Adrenal gland (tissue), 12 donors: ENCODE data around the gene C19orf38. TPM values are rescaled to one million over a fixed set of nuclear protein-coding genes. Genes with fewer than 3 reads are reported as not detected.

Experiments used
- DNase-seq, 7 donors: peaks; one replicate each; pipeline ENCODE4 v3.0.0-alpha.2; 2019 to 2020
- H3K27ac ChIP-seq, 5 donors: fragments of 200-600 bp; sonication (generic) in 4 of 5; 1 replicate in 3 of 5; 2 replicates in 2 of 5; pipeline versions ENCODE4 v1.5.1 to v1.8.0; 2016 to 2020; ENCODE audit warnings: mild to moderate bottlenecking in 1 of 5
- H3K27me3 ChIP-seq: fragments of 200-600 bp; 2 replicates; pipeline ENCODE4 v1.8.0; 2021
- H3K36me3 ChIP-seq, 2 donors: fragments of 200-600 bp; replicated peaks in 1 of 2; 1 replicate in 1 of 2; 2 replicates in 1 of 2; pipeline versions ENCODE4 v1.5.1 to v1.8.0; 2018 to 2022
- H3K4me1 ChIP-seq, 2 donors: fragments of 200-600 bp; replicated peaks in 1 of 2; 1 replicate in 1 of 2; 2 replicates in 1 of 2; pipeline versions ENCODE4 v1.5.1 to v1.8.0; 2018 to 2021
- H3K4me3 ChIP-seq, 4 donors: fragments of 200-600 bp; sonication (generic) in 3 of 4; one replicate each; pipeline ENCODE4 v1.5.1; 2016 to 2018
- H3K9me3 ChIP-seq, 3 donors: fragments of 200-600 bp; sonication (generic) in 1 of 3; replicated peaks in 1 of 3; 1 replicate in 2 of 3; 2 replicates in 1 of 3; pipeline versions ENCODE4 v1.5.1 to v1.8.0; 2016 to 2021
- CTCF ChIP-seq, 6 experiments: fragments of 450-650 bp in 4 of 6; fragments of 200-600 bp in 2 of 6; sonication (generic) in 1 of 6; IDR thresholded peaks; 1 replicate in 5 of 6; 2 replicates in 1 of 6; pipeline versions ENCODE4 v1.5.1 to v1.8.0; 2016 to 2021; ENCODE audit warnings: antibody characterized with exemption in 6 of 6, mild to moderate bottlenecking in 2 of 6, moderate library complexity in 1 of 6
- POLR2A ChIP-seq, 2 donors: fragments of 450-650 bp; IDR thresholded peaks; one replicate each; pipeline ENCODE4 v1.6.1; 2017; ENCODE audit warnings: antibody characterized with exemption in 2 of 2, mild to moderate bottlenecking in 2 of 2, moderate library complexity in 1 of 2
- WGBS, 4 donors: extraction: QIAGEN DNeasy Blood & Tissue Kit in 2 of 4; methylation state at CpG; one replicate each; pipeline versions ENCODE4 v1.1.5 to v1.1.7; 2013 to 2017; 5-methylcytosine and 5-hydroxymethylcytosine counted together
- intact Hi-C, 2 donors: fragments of 100-400 bp; cut with DNase I; formaldehyde crosslinking; loops; one replicate each; pipeline versions ENCODE4 v1.14.1 to v1.15.0; 2022 to 2023
- polyA plus RNA-seq, 3 donors: library from polyadenylated mRNA; stranded (reverse); fragments of 200-250 nt in 2 of 3; fragments of 350-450 nt in 1 of 3; fragmentation: Illumina TruSeq in 1 of 3; extraction: RNeasy Lipid Tissue Mini Kit (QIAGEN cat#74804) in 1 of 3; gene quantifications; one replicate each; pipeline ENCODE4 v1.2.3, GENCODE V29; 2013 to 2014
- total RNA-seq, 9 donors: library from RNA; depleted of rRNA in 4 of 9; stranded (reverse); fragments of >200 nt in 4 of 9; fragments of 120-200 nt in 1 of 9; fragmentation: NEBNext Ultra II Directional in 1 of 9; extraction: Animal tissue kit (Norgen Biotek cat#: 25700) in 1 of 9; gene quantifications; one replicate each; pipeline versions ENCODE4 v1.1.0 to v1.2.4, GENCODE V29; 2013 to 2023
- donor health status: healthy with polysubstance abuse.
- donor health status: Bipolar disorder and iron deficiency.
- donor health status: DM: yes; HTN: yes; CAD: no.
- donor health status: DM: no; HTN: no; CAD: no.
- donor health status: DM: no; HTN: no; CAD: no.
- donor health status: DM: yes; HTN: yes; CAD: no.

Gene C19orf38
- total and polyA plus RNA-seq, 12 donors = 0.30 to 5.6 (median 1.9) TPM

- no peak for DNase-seq
- intact Hi-C loops = no loop called here
- H3K9me3 ChIP-seq = no peaks in the 10 kb centered on the region
- no peak for TF ChIP-seq POLR2A (IDR thresholded peaks at IDR 0.05)
- no peak for TF ChIP-seq CTCF (IDR thresholded peaks at IDR 0.05)
- H3K27ac ChIP-seq = peak overlapping the region in 4 of 5 donors; percentile 42 to 91 (median 72)
- H3K4me1 ChIP-seq = peaks cover 6 to 13% of the 10 kb centered on the region in 2 donors
- H3K4me3 ChIP-seq = peak overlapping the region in 1 of 4 donors; percentile 39
- H3K27me3 ChIP-seq = no peaks in the 10 kb centered on the region
- 85 to 89% (median 87%) methylated on average over 10 to 21 of the region's 21 CpGs for WGBS, 4 donors
- H3K36me3 ChIP-seq = peaks cover 0 to 50% of the 10 kb centered on the region in 2 donors
Observed at GRCh38 chr19:10815969-10816644, 32.1 kb upstream of the C19orf38 start.

DNA sequence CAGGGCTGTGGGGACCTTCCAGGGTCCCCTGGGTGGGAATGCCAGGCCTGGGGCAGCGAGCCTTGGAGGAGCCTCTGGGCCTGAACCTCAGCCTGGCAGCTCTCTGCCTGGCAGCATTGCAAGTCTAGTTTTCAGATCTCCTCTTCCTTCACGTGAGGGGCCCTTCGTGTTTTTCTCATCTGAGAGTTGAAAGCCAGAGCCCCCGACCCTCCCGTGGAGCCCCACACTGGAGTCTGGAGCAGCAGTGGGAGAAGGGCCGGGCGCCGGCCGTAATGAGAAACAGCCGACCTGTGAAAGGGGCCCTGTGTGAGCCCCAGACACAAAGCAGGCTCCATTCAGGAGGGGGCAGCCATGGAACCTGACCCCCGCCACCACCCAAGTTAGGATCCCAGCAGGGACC is 31.5 kb upstream of the C19orf38 start:
- Histone ChIP-seq H3K27ac (peak overlapping the region in 4 of 5 donors; percentile 42 to 91 (median 72)), H3K36me3 (peaks cover 0 to 49% of the 10 kb centered on the region in 2 donors), H3K4me3 (peak overlapping the region in 1 of 4 donors; percentile 39), H3K27me3 (no peaks in the 10 kb centered on the region), H3K9me3 (no peaks in the 10 kb centered on the region), H3K4me1 (peaks cover 6 to 13% of the 10 kb centered on the region in 2 donors)
- WGBS, 4 donors = 63 to 83% (median 74%) methylated on average over 6 to 11 of the region's 11 CpGs
- intact Hi-C loops = no loop called here
- no peak for DNase-seq
- TF ChIP-seq CTCF (IDR thresholded peaks at IDR 0.05) = no peak
- TF ChIP-seq POLR2A (IDR thresholded peaks at IDR 0.05) = no peak

DNA sequence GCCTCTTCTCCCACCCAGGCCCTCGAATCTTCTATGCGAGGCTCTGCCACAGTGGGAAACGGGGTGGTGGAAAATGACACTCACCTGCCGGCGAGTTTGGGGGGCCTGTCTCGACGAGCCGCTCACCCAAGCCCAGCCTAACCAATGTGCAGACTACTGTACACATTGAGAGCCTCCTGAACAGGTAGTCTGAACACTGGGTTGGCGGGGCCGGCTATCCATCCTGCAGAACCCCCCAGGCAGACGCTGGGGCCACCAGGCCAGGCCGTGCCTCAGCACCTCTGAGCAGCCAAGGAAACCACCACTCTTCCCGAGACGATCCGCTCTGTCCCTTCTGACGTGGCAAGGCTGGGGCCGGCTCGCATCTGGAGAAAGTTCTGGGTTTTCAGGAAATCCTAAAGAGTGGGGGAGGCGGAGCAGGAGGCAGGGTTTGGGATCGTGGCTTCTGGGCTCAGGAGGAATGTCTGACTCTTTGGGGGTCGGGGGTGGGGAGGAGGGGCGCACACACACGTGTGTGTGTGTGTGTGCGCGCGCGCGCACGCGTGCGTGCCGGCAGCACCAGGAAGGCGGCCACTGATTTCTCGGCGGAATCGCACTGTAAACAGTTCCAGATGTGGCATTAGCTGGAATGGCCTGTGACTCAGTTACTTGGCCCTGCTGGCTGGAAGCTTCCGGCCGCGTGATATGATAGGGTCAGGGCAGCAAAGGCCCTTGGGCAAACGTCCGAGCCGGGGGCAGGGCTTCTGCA is 30.8 kb upstream of the C19orf38 start:
- H3K4me3 ChIP-seq = peak overlapping the region in 1 of 4 donors; percentile 39
- H3K36me3 ChIP-seq = peaks cover 0 to 50% of the 10 kb centered on the region in 2 donors
- H3K27ac ChIP-seq = peak overlapping the region in 4 of 5 donors; percentile 53 to 91 (median 72)
- intact Hi-C loops = no loop called here
- no peaks in the 10 kb centered on the region for H3K27me3 ChIP-seq
- WGBS, 4 donors = 71 to 82% (median 77%) methylated on average over 28 to 42 of the region's 42 CpGs
- TF ChIP-seq POLR2A (IDR thresholded peaks at IDR 0.05) (no peak), CTCF (IDR thresholded peaks at IDR 0.05) (no peak)
- DNase-seq = peak in 5 of 7 donors; percentile 47 to 78 (median 55)
- H3K9me3 ChIP-seq = no peaks in the 10 kb centered on the region
- H3K4me1 ChIP-seq = peaks cover 5 to 12% of the 10 kb centered on the region in 2 donors

GRCh38 chr19:10818301-10819123 is 29.7 kb upstream of the C19orf38 start:
- Histone ChIP-seq H3K36me3 (peaks cover 0 to 50% of the 10 kb centered on the region in 2 donors), H3K4me3 (no peak overlapping the region)

More at GRCh38 chr19:10818301-10819123, 29.7 kb upstream of the C19orf38 start:
- Histone ChIP-seq H3K27ac (peak overlapping the region in 4 of 5 donors; percentile 38 to 91 (median 68)), H3K4me1 (peaks cover 0 to 2% of the 10 kb centered on the region in 2 donors), H3K9me3 (no peaks in the 10 kb centered on the region), H3K27me3 (no peaks in the 10 kb centered on the region)
- 89 to 93% (median 91%) methylated on average over 10 to 19 of the region's 19 CpGs for WGBS, 4 donors
- DNase-seq = no peak
- intact Hi-C loops = no loop called here
- TF ChIP-seq CTCF (IDR thresholded peaks at IDR 0.05) = no peak
